COLO668 (cell line): ENCODE data around the gene TMED4.
"Not testable (repeated sequence)": the region's sequence is repeated elsewhere in the genome, so short reads cannot be mapped to it uniquely, and the experiment has no call there.

Experiments
- DNase-seq: peaks from one replicate; lab custom pipeline; 2025; ENCODE audit not compliant: unreplicated experiment; lab: John Stamatoyannopoulos, UW

TMED4 gene

DNA sequence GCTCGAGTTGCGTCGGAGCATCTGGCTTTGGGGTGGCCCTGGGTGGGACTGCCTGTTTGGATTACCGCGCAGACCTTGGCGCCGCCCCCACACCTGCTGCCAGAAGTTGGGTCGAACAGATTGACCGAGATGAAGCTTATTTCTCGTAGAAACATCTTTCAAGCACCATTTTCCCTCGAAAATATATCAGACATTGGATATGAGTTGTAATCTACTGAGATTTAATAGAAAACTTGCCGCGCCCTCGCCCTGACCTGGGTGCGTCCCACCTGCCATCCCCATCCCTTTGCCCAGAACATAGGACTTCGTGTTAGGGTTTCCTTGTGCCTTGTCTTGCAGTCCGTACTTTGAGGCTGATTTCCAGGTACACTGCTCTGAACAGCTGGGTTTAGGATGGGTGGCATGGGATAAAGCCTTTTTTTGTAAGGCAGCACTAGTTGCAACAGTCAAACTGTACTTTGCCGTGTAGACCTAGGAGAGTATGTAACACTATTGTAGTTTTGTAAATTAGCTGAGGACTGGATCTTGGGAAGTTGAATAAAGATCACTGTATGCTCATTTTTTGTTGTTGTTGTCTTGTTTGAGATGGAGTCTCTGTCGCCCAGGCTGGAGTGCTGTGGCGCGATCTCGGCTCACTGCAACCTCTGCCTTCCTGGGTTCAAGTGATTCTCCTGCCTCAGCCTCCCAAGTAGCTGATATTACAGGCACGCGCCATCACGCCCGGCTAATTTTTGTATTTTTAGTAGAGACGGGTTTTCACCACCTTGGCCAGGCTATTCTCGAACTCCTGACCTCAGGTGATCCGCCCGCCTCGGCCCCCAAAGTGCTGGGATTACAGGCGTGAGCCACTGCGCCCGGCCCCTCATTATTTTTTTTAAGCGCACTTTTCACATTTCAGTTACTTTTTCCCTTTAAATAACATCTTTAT is 25.4 kb upstream of the TMED4 start:
- no peak for DNase-seq

DNA sequence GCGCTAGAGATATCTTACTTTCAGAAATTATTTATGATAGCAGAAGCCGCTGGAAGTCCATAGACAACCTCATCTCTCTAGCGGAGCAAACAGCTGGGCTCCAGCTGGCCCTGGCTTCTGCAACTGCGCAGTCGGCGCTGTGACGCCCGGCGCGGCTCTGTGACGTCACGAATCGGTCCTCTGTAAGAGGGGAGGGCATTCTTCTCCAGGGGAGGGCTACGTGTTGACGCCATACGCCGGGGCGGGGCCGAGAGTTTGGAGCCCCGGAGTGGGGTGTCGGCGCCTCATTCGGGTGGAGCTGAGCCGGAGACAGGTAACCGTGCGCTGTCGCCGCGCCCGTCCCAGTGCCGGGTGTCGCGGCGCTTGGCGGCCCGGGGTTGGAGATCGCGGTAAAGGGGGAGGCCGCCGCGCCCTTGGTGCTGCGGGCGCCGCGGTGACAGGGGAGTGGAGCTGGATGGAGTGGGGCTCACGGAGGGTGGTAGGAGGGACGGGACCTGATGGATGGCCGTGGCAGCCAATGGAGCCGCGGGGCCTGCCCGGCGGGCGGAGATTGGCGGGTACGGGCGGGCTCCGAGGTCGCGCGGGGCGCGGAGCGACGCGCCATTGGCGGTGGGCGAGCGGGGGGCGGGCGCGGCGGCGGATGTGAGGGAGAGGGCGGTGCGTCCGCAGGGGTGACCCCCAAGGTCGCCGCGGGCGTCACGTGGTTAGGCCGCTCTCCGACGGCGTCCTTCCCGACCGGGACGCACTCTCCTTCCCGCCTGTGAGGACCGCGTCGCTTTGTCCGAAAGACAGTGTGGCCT is 24.5 kb upstream of the TMED4 start, which contains the start of gene OGDH:
OGDH (plus strand) TSS at position 287 of the 800 bp plus-strand sequence. CDS start 17,717 bp downstream, outside the sequence.
- peak; percentile 100 for DNase-seq

DNA sequence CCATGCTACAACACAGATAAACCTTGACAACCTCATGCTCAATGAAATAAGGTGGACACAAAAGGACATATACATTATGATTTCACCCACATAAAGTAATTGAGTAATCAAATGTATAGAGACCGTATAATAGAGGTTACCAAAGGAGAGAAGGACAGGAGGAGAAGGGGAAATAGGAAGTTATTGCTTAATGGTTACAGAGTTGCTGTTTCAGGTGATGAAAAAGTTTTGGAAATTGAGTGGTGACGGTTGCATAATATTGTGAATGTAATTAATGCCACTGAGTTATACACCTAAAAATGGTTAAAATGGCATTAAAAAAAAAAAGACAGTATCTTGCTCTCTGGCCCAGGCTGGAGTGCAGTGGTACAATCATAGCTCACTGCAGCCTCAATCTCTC is 22.9 kb upstream of the TMED4 start:
- no peak for DNase-seq

DNA sequence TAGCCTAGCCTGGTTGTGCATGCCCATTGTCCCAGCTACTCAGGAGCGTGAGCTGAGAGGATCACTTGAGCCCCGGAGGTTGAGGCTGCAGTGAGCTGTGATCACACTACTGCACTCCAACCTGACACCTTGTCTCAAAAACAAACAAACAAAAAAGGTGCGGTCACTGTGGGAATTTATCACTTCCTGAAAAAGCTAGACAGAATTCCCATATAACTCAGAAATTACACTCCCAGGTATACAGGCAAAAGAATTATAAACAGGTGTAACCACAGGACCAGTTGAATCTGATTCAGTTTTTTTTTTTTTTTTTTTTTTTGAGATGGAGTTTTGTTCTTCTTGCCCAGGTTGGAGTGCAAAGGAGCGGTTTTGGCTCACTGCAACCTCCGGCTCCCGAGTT is 21.2 kb upstream of the TMED4 start:
- DNase-seq: peak; percentile 25

DNA sequence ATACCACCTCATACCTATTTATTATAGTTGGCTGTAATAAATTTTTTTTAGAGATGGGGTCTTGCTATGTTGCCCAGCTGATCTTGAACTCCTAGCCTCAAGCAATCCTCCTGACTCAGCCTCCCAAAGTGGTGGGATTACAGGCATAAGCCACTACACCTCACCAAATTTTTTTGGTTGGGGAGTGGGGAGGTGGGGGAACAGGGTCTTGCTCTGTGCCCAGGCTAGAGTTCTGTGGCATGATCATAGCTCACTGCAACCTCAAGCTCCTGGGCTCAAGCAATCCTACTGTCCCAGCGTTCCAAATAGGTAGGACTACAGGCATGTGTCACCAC is 20.5 kb upstream of the TMED4 start:
- DNase-seq: no peak

DNA sequence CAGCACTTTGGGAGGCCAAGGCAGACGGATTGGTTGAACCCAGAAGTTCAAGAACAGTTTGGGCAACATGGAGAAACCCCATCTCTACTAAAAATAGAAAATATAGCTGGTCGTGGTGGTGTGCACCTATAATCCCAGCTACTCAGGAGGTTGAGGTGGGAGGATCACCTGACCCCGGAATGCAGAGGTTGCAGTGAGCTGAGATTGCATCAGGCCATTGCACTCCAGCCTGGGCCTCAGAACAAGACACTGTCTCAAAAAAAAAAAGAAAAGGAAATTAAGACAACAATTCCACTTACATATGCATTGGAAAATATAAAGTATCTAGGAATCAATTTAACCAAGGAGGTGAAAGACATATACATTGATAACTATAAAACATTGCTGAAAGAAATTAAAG is 17.2 kb upstream of the TMED4 start:
- DNase-seq: no peak

DNA sequence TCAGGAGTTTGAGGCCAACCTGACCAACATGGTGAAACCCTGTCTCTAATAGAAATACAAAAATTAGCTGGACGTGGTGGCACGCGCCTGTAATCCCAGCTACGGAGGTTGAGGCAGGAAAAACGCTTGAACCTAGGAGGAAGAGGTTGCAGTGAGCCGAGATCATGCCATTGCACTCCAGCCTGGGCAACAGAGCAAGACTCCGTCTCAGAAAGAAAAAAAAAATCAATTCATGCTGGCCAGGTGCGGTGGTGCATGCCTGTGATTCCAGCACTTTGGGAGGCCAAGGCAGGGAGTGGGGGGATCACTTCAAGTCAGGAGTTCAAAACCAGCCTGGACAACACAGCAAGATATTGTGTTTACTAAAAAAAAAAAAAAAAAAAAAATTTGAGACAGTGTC is 15.2 kb upstream of the TMED4 start:
- not testable (repeated sequence) for DNase-seq

DNA sequence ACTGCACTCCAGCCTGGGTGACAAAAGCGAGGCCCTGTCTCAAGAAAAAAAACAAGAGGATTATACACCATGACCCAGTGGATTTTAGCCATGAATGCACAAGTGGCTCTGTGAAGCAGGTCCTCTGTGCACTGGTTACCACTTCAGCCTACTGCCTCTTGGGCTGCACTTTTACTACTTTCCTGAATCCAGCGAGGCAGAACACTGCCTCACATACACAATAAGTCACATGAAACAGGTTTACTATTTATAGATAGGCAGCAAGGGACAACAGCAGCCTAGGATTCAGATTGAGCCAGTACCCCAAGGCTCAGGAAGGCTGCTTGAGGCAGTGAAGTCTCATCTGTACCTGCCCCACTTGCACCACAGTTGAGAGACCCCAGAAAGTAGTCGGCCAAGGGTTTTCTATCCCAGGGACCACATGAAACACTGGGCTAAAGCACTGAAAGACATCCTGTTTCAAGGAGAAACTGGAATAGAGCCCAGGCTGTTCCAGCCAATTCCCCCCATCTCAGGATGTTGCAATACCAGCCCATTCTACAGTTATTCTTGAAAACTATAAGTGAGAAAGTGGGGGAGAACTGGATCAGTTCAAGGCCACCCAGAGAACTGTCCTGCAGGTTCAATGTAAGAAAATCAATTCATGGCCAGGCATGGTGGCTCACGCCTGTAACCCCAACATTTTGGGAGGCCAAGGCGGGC is 14.1 kb upstream of the TMED4 start:
- no peak for DNase-seq

DNA sequence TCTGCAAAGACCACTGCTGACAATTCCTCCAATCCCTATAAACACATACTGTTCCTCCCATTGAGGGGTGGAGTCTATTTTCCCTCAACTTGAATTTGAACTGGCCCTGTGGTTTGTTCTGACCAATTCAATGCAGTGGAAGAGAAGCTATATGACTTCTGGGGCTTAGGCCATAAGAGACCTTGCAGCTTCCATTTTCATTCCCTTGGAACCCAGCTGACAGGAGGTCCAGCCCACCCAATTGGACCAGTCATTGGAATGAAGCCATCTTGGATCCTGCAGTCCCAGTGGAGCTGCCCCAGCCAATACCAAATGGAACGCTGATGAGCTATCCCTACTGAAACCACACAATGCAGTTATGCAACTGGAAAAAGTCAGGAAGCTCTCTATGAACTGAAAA is 8.9 kb upstream of the TMED4 start:
- no peak for DNase-seq

DNA sequence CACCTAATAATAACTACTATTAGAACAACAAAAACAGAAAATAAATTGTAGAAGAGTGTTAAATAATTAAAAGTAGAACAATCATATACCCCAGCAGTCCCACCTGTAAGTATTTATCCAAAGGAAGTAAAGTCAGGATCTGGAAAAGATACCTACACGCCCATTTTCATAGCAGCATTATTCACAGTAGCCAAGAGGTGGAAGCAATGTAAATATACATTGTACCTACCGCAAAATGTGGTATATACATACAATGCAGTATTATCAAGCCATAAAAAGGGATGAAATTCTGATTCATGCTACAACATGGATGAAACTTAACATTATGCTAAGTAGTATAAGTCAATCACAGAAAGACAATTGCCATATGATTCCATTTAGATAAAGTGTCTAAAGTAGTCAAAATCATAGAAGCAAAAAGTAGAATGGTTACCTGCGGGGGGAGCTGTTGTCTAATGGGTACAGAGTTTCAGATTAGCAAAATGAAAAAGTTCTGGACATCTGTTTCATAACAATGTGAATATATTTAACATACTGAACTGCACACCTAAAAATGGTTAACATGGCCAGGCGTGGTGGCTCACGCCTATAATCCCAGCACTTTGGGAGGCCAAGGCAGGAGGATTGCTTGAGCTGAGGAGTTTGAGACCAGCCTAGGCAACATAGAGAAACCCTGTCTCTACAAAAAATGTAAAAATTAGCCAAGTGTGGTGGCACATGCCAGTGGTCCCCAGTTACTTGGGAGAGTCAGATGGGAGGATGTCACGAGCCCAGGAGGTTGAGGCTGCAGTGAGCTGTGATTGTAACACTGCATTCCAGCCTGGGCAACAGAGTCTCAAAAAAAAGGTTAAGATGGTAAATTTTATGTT is 6.0 kb upstream of the TMED4 start:
- peak; percentile 64 for DNase-seq

DNA sequence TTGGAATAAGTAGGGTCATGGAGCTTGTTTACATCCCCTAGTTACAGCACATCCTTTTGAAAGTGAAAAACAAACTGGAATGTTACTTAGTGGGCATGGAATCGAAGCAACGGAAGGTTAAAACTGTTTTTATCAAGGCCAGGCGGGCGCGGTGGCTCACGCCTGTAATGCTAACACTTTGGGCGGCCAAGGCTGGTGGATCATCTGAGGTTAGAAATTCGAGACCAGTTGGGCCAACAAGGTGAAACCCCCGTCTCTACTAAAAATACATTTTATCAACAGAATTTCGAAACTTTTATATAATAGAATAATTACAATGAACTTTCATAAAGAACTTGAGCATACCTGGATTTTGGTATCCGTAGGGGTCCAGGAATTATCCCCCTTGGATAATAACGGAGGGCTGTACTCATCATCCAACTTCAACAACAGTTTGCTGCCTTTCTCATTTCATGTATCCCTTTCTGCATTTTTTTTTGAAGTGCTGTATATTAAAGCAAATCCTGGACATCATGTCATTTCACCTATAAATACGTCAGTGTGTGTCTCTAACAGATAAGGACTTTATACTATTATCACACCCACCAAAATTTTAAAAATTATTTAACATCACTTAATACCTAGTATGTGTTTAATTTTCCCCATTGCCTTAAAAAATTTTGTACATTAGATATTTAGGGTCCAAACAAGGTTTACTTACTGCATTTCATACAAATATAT is 1.3 kb upstream of the TMED4 start:
- no peak for DNase-seq

DNA sequence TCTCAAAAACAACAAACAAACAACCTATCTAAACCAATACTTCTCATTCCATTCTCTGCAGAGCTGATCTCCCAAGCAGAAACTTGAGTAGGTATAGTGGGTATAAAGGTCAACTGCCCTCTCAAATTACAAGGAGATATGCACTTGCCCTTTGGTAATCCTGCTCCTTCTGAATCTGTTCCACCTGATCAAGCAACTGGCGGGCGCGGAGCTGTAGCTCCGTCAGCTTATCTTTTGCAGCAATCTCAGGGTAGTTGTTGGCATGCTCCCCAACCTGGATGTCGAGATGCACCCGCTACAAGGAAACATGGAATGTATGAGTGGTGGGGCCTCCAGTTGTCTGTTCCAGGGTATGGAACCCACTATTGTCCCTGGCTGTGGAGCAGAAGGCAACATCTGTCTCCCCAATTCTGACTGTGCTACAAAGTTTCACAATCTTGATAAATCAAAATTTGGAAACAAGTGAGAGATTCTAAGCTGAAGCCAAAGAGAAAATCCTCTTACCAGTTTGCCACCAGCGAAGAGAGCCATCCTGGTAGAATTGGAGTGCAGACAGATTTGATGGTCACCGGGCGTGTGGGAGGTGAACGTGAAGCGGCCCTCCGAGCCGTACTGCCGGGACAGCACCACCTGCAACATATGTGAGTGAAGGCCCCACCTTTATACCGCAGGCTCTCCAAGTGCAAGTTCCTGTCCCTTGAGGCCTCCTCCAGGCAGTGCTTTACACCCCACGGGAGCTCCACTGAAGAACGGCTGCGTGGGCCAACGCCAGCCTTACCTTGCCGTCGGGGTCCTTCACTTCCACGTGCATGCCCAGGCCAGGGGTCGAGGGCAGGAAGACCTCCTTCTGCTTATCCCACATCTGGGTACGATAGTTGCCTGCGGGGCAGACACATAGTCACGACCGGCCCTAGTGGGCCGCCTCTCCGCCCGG is 819 bp downstream of the TMED4 start:
- DNase-seq: peak; percentile 58

DNA sequence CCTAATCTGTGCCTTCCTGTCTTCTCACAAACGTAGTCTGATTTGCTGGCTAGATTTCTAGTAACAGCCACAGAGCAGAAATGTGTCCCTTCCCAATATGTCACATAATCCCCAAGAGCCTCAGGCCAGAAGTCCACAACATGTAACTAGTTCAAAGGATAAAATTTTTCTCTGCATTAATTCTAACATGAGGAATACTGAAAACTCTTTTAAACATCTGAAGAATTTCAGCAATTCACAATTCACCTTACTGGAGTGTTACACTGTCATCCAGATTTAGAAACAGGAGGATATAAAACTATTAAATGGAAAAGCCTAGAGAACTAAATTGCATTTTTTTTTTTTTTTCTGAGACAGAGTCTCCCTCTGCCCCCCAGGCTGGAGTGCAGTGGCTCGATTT is 5.8 kb downstream of the TMED4 start:
- DNase-seq: no peak

DNA sequence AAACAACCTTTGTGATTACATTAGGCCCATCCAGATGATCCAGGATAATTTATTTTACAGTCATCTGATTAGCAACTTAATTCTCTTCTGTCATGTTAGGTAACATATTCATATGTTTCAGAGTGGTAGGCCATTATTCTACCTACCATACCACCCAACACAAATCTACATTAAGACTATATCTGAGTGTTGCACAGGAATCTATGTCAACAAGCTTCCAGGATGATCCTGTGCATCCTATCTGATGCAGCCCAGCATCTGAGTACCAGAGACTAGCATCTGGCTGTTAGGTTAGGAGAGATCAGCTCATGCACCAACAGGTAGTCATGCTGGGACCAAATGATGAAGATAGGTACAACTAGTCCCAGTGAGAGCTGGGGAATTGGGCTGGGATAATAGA is 7.0 kb downstream of the TMED4 start:
- DNase-seq: no peak

DNA sequence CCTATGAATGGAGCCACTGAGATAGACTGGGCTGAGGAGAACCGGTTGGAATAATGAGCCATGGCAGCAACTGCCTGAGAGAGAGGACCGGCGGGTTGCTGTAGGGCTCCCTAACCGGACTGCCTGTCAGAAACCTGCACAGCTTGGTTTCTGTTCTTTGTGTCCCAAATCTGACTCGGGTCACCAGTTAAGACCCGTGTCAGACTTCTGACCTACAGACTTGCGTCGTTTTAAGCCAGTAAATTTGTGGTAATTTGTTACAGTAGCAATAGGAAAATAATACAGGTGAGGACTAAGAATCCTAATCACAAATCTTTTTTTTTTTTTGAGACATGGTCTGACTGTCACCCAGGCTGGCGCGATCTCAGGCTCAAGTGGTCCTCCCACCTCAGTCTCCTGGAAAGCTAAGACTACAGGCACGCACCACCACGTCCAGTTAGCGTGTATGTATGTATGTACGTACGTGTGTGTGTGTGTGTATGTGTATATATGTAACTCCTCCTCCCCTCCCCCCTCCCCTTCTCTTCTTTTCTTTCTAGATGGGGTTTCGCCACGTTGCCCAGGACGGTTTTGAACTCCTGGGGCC is 7.7 kb downstream of the TMED4 start:
- no peak for DNase-seq

DNA sequence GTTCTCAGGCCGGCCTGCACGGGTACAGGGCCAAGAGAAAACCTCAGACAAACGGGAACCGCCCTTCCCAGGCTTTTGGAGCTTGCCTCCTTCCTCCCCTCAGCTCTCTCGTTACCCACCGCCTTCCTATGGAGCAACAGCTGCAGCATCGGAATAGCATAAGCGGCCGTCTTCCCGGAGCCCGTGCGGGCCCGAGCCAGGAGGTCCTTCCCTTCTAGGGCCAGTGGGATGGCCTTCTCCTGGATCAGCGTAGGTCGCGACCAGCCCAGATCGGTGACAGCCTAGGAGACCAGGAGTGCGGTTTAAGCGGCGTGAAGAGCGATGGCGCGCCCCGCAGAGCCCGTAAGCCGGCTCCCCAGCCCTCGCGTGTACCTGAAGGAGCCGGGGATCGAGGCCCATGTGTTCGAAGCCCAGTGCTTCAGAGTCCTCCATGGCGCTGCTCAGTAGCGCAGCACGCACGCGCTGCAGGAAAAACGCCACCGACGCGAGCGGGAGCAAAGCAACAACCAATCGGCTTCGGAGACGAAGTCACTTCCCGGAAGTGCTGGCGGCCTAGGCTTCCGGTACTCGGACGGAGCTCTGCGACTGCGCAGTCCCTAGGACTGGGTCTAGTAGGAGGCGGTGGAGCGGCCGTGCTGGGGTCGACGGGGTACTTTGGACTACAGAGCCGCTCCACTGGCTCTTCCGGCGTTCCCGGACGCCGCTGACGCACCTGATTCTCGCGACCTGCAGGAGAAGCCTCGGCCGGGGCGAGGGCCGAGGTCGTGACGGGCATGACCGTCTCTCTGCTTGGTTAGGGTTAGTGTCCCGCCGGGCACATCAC is 8.4 kb downstream of the TMED4 start, which contains the start of gene DDX56:
DDX56 (minus strand) TSS at position 445 of the 823 bp plus-strand sequence; CDS start at position 432, 13 bp downstream.
- peak; percentile 99 for DNase-seq

DNA sequence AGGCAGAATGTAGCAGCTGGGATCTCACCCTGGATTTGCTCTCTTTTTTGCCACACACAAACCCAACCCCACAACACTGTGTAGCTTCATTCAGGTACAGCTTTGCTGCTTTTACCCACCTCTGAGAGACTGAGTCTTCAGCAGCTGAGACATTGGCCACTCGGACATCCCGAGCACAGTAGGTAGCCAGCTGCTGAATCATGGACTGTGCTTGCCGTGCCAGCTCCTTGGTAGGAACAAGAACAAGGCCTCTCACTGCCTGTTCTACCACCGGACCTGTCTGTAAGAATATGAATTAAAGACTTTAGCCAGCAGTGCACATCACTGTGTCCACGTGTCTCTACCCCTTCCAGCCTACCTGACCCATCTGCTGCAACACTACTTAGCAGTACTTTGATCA is 9.3 kb downstream of the TMED4 start:
- DNase-seq: no peak
